ENCODE results near the gene TCFL5.

Gene TCFL5

GRCh38 chr20:62799036-62799435, 62.6 kb downstream of the TCFL5 start:
- no peak for DNase-seq (ENCODE audit: low read depth)
- TF ChIP-seq, protein P1, sequence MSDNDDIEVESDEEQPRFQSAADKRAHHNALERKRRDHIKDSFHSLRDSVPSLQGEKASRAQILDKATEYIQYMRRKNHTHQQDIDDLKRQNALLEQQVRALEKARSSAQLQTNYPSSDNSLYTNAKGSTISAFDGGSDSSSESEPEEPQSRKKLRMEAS (IDR thresholded peaks at IDR 0.05; ENCODE audit: low read depth, low read length), result no peak
- TF ChIP-seq CTCF (IDR thresholded peaks at IDR 0.05; ENCODE audit: low read depth, low read length) (no peak), MYC (IDR thresholded peaks at IDR 0.05; ENCODE audit: low read depth, low read length) (no peak), POLR2A (IDR thresholded peaks at IDR 0.05; ENCODE audit: extremely low read depth, insufficient read length) (no peak)
- H3K4me3 ChIP-seq (ENCODE audit: low read depth, low read length), result no peak overlapping the region

DNA sequence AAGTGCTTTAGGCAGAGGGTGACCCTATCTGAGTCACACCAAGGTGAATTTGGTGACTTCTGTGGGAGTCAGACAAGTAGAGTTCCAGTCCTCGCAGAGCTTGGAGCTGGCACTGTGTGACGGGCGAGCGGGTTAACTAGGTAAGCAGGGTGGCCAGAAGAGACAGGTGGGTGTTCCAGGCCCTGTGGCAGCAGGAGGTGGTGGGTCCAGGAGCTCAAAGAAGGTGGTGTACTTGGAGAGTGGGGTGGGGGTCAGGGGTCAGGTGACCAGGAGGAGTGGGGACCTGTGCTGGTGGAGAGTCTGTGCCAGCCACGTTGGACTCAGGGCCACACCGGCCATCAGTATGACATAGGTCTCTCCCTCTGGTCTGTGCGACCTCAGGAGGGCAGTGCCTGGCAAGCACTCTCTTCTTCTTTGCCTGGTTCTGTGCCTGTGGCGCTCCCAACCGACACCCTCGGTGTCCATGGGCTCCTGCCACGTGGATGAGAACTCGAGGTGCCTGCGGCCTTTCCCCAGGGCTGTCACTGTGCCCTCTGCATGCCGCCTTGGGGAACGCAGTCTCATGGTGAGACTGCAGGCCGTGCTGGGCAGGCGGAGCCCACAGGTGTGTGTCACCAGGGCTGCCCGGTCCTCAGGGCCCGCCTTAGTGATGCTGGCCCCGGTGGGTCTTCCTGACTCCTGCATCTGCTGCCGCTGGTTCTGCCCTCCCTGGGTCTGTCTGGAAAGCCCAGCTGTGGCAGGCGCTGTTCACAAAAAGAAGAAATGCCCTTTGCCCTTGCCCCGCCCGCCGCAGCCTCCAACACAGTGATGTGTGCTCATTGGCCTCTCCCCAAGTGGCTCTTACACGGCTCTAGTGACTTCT, 63.7 kb downstream of the TCFL5 start:
- no peak for DNase-seq (ENCODE audit: low read depth)
- no peak for TF ChIP-seq POLR2A (IDR thresholded peaks at IDR 0.05; ENCODE audit: extremely low read depth, insufficient read length)
- H3K4me3 ChIP-seq (ENCODE audit: low read depth, low read length), result no peak overlapping the region

GRCh38 chr20:62796699-62797491, 64.7 kb downstream of the TCFL5 start:
- TF ChIP-seq POLR2A (IDR thresholded peaks at IDR 0.05; ENCODE audit: extremely low read depth, insufficient read length) (no peak), MYC (IDR thresholded peaks at IDR 0.05; ENCODE audit: low read depth, low read length) (no peak), CTCF (IDR thresholded peaks at IDR 0.05; ENCODE audit: low read depth, low read length) (no peak)
- TF ChIP-seq, protein P1 (IDR thresholded peaks at IDR 0.05; ENCODE audit: low read depth, low read length), result no peak
- DNase-seq (ENCODE audit: low read depth), result no peak
- H3K4me3 ChIP-seq (ENCODE audit: low read depth, low read length), result peak overlapping the region; percentile 59

- TF ChIP-seq MYC (IDR thresholded peaks at IDR 0.05; ENCODE audit: low read depth, low read length) (peak; percentile 87), POLR2A (IDR thresholded peaks at IDR 0.05; ENCODE audit: extremely low read depth, insufficient read length) (peak; percentile 95), CTCF (IDR thresholded peaks at IDR 0.05; ENCODE audit: low read depth, low read length) (no peak)
- TF ChIP-seq, protein P1 (IDR thresholded peaks at IDR 0.05; ENCODE audit: low read depth, low read length), result peak; percentile 67
- DNase-seq (ENCODE audit: low read depth), result peak; percentile 89
- H3K4me3 ChIP-seq (ENCODE audit: low read depth, low read length), result peak overlapping the region; percentile 71
Observed at GRCh38 chr20:62795023-62795761, 66.4 kb downstream of the TCFL5 start.

DNA sequence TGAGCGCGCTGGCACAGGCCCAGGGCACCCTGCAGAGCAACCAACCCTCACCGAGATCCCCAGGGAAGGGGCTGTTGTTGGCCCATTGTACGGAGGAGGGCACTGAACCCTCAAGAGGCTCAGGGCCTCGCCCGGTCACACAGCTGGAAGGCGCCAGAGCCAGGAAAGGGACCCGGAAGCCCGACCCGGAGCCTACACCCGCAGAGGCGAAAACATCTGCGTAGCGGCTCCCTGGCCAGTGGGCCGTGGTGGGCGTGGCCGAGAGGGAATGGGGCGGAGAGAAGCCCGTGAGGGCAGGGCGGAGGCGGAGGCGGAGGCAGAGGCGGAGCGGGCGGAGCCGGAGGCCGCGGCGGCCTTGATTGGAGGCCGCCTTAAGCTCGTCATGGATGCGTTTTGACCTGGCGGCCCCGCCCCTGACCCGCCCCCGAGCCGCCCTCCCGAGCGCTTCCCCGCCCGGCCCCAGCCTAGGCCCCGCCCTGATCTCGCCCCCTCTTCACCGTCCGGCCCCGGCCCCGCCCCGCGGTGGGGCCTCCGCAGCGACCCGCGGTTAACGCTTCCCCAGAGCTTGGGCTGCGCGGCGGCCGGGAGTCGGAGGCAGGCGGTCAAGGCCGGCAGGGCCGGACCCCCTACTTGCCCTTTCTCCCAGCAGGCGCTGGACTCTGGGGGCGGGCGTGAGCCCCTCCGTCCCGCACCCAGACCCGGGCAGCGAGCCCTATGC, 67.5 kb downstream of the TCFL5 start:
- peak overlapping the region; percentile 71 for H3K4me3 ChIP-seq (ENCODE audit: low read depth, low read length)
- TF ChIP-seq CTCF (IDR thresholded peaks at IDR 0.05; ENCODE audit: low read depth, low read length) (no peak), POLR2A (IDR thresholded peaks at IDR 0.05; ENCODE audit: extremely low read depth, insufficient read length) (peak; percentile 95), MYC (IDR thresholded peaks at IDR 0.05; ENCODE audit: low read depth, low read length) (peak; percentile 41; the same call in 1 of the 2 replicates)
- TF ChIP-seq, protein P1 (IDR thresholded peaks at IDR 0.05; ENCODE audit: low read depth, low read length), result no peak; the same call in none of the 2 replicates
- DNase-seq (ENCODE audit: low read depth), result peak; percentile 99
